OCI-LY1 (cell line): ENCODE measurements around the gene BTBD9.

ENCODE experiments used
- EZH2 ChIP-seq: fragments of 200-600 bp; sonication (generic), shearing (Covaris generic); IDR thresholded peaks from 2 replicates; pipeline ENCODE4 v1.8.0; 2017; ENCODE audit warnings: borderline replicate concordance, mixed run types, mild to moderate bottlenecking, antibody characterized with exemption, low read length, moderate library complexity, mixed read lengths
- TF ChIP-seq, protein P1 (sequence below): fragments of 200-600 bp; sonication (generic), shearing (Covaris generic); IDR thresholded peaks from 2 replicates; pipeline ENCODE4 v1.5.1; 2017; ENCODE audit warnings: mild to moderate bottlenecking, antibody characterized with exemption, low read length, moderate library complexity, mixed read lengths

GRCh38 chr6:38679668-38680067, 39.9 kb upstream of the BTBD9 start:
- TF ChIP-seq, protein P1, sequence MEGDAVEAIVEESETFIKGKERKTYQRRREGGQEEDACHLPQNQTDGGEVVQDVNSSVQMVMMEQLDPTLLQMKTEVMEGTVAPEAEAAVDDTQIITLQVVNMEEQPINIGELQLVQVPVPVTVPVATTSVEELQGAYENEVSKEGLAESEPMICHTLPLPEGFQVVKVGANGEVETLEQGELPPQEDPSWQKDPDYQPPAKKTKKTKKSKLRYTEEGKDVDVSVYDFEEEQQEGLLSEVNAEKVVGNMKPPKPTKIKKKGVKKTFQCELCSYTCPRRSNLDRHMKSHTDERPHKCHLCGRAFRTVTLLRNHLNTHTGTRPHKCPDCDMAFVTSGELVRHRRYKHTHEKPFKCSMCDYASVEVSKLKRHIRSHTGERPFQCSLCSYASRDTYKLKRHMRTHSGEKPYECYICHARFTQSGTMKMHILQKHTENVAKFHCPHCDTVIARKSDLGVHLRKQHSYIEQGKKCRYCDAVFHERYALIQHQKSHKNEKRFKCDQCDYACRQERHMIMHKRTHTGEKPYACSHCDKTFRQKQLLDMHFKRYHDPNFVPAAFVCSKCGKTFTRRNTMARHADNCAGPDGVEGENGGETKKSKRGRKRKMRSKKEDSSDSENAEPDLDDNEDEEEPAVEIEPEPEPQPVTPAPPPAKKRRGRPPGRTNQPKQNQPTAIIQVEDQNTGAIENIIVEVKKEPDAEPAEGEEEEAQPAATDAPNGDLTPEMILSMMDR, result no peak
- no peak for TF ChIP-seq EZH2
